H1 (cell line): ENCODE results near the gene RTN4.
"Not testable (repeated sequence)": the region's sequence is repeated elsewhere in the genome, so short reads cannot be mapped to it uniquely, and the experiment has no call there.

ENCODE experiments used
- BCL11A ChIP-seq, 2 experiments: IDR thresholded peaks; one replicate each; pipeline ENCODE4 v1.6.1; 2011; ENCODE audit warnings: low read depth in 2 of 2, low read length in 2 of 2, mild to moderate bottlenecking in 2 of 2
- CEBPB ChIP-seq: IDR thresholded peaks from 2 replicates; pipeline ENCODE4 v1.6.1; 2012; ENCODE audit warnings: low read depth, low read length
- CTCF ChIP-seq, 3 experiments: IDR thresholded peaks; 1 replicate in 2 of 3; 2 replicates in 1 of 3; pipeline versions ENCODE4 v1.5.1 to v1.6.1; 2011; ENCODE audit warnings: low read length in 3 of 3, mild to moderate bottlenecking in 3 of 3, inconsistent platforms in 2 of 3, low read depth in 1 of 3, moderate library complexity in 1 of 3; ENCODE audit not compliant: insufficient read depth in 1 of 3; ENCODE audit errors: control extremely low read depth in 1 of 3
- HDAC2 ChIP-seq, 2 experiments: fragments of 300-600 bp in 1 of 2; sonication (generic) in 1 of 2; IDR thresholded peaks; 2 replicates each; pipeline ENCODE4 v1.6.1; 2011 to 2012; ENCODE audit warnings: low read depth in 2 of 2, low read length in 2 of 2, mild to moderate bottlenecking in 2 of 2, moderate library complexity in 2 of 2, borderline replicate concordance in 1 of 2, inconsistent platforms in 1 of 2
- KDM1A ChIP-seq: fragments of 200-600, 300-600 bp; sonication (generic); IDR thresholded peaks from 2 replicates; pipeline ENCODE4 v1.7.1; 2016; ENCODE audit warnings: mild to moderate bottlenecking, low read length, borderline replicate concordance
- POLR2AphosphoS5 ChIP-seq: IDR thresholded peaks from 2 replicates; pipeline ENCODE4 v1.6.1; 2011; ENCODE audit warnings: low read depth, low read length
- RAD21 ChIP-seq, 2 experiments: IDR thresholded peaks in 1 of 2; conservative IDR thresholded peaks in 1 of 2; 2 replicates each; pipeline ENCODE4 v1.6.1; 2011; ENCODE audit warnings: low read depth in 2 of 2, low read length in 2 of 2, improper control_type of control experiment in 1 of 2, inconsistent platforms in 1 of 2, mild to moderate bottlenecking in 1 of 2, moderate library complexity in 1 of 2
- RFX5 ChIP-seq: IDR thresholded peaks from 2 replicates; pipeline ENCODE4 v1.6.1; 2011; ENCODE audit warnings: low read depth, low read length, improper control_type of control experiment, borderline replicate concordance
- USF2 ChIP-seq: IDR thresholded peaks from 2 replicates; pipeline ENCODE4 v1.6.1; 2011; ENCODE audit warnings: low read length, improper control_type of control experiment
- TF ChIP-seq, protein P1 (sequence below): IDR thresholded peaks from 2 replicates; pipeline ENCODE4 v1.6.1; 2012; ENCODE audit warnings: inconsistent platforms

GRCh38 chr2:54990694-54991093, 59.6 kb downstream of the RTN4 start:
- TF ChIP-seq POLR2AphosphoS5; BCL11A (IDR thresholded peaks at IDR 0.05; ENCODE audit: low read depth in 2 of 2, low read length in 2 of 2); RFX5; USF2; CTCF (IDR thresholded peaks at IDR 0.05; ENCODE audit: control extremely low read depth in 1 of 3, insufficient read depth in 1 of 3, low read depth in 1 of 3, low read length in 3 of 3); KDM1A; RAD21 (IDR thresholded peaks at IDR 0.05 in 1 of 2, conservative IDR thresholded peaks at IDR 0.05 in 1 of 2; ENCODE audit: low read depth in 2 of 2, low read length in 2 of 2); HDAC2 (IDR thresholded peaks at IDR 0.05; ENCODE audit: borderline replicate concordance in 1 of 2, low read depth in 2 of 2, low read length in 2 of 2); CEBPB: not testable (repeated sequence)
- TF ChIP-seq, protein P1, sequence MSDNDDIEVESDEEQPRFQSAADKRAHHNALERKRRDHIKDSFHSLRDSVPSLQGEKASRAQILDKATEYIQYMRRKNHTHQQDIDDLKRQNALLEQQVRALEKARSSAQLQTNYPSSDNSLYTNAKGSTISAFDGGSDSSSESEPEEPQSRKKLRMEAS, result not testable (repeated sequence)
